B cell (primary cell): ENCODE results near the gene PRSS48. TPM values are rescaled to one million over a fixed set of nuclear protein-coding genes. Genes with fewer than 3 reads are reported as not detected.

Experiments
- ATAC-seq: fragments of 200-7000 bp; cut with Tn5 transposase; one replicate; pipeline ENCODE4 v1.10.0; 2021; ENCODE audit warnings: low read depth, mild to moderate bottlenecking, moderate number of reproducible peaks, moderate library complexity
- CTCF ChIA-PET: fragments of 350-600 bp; sonication (Branson Sonifier 250); formaldehyde crosslinking; loops from one replicate; lab custom pipeline; 2021; ENCODE audit warnings: antibody characterized with exemption, inconsistent platforms; lab: Charles Lee
- POLR2A ChIA-PET: fragments of 350-600 bp; sonication (Branson Sonifier 250); formaldehyde crosslinking; loops from one replicate; lab custom pipeline; 2021; ENCODE audit warnings: antibody characterized with exemption; lab: Charles Lee
- DNase-seq: peaks from one replicate; pipeline ENCODE4 v3.0.0; 2013
- H2AFZ ChIP-seq: 2 replicates; pipeline ENCODE4 v1.6.1; 2012; ENCODE audit warnings: mild to moderate bottlenecking, low read depth, low read length; ENCODE audit not compliant: insufficient read depth, poor library complexity, severe bottlenecking
- H3K27ac ChIP-seq, 2 donors: 1 replicate in 1 of 2; 2 replicates in 1 of 2; pipeline ENCODE4 v1.5.1; 2012 to 2013; ENCODE audit warnings: low read length in 2 of 2, mild to moderate bottlenecking in 2 of 2, moderate library complexity in 1 of 2
- H3K27me3 ChIP-seq, 4 experiments: fragments of 200-600 bp in 1 of 4; sonication (generic) in 1 of 4; replicated peaks in 1 of 4; 1 replicate in 2 of 4; 2 replicates in 2 of 4; pipeline versions ENCODE4 v1.6.1 to v1.7.0; 2013 to 2016; ENCODE audit warnings: low read length in 3 of 4, mild to moderate bottlenecking in 2 of 4, mixed read lengths in 1 of 4, moderate library complexity in 1 of 4; ENCODE audit not compliant: insufficient read depth in 4 of 4, control insufficient read depth in 3 of 4; ENCODE audit errors: control extremely low read depth in 1 of 4
- H3K36me3 ChIP-seq, 2 experiments: replicated peaks in 1 of 2; 1 replicate in 1 of 2; 2 replicates in 1 of 2; pipeline versions ENCODE4 v1.6.1 to v1.7.1; 2013; ENCODE audit warnings: low read length in 1 of 2; ENCODE audit not compliant: insufficient read depth in 2 of 2, control insufficient read depth in 1 of 2; ENCODE audit errors: control extremely low read depth in 1 of 2, extremely low read depth in 1 of 2
- H3K4me1 ChIP-seq, 2 donors: fragments of 200-600 bp in 1 of 2; sonication (generic) in 1 of 2; 1 replicate in 1 of 2; 2 replicates in 1 of 2; pipeline versions ENCODE4 v1.5.1 to v1.6.1; 2013 to 2017; ENCODE audit warnings: low read length in 2 of 2; ENCODE audit not compliant: control insufficient read depth in 2 of 2, insufficient read depth in 2 of 2
- H3K4me2 ChIP-seq: replicated peaks from 2 replicates; pipeline ENCODE3; 2012; ENCODE audit warnings: mild to moderate bottlenecking, low read depth, low read length; ENCODE audit not compliant: poor library complexity, severe bottlenecking
- H3K4me3 ChIP-seq, 5 experiments: fragments of 200-600 bp in 1 of 5; sonication (generic) in 1 of 5; 1 replicate in 3 of 5; 2 replicates in 2 of 5; pipeline versions ENCODE4 v1.5.1 to v1.7.0; 2011 to 2016; ENCODE audit warnings: low read length in 4 of 5, mild to moderate bottlenecking in 4 of 5, low read depth in 2 of 5, control low read depth in 1 of 5, moderate library complexity in 1 of 5; ENCODE audit not compliant: insufficient read depth in 1 of 5; ENCODE audit errors: control extremely low read depth in 1 of 5, extremely low read depth in 1 of 5
- H3K79me2 ChIP-seq: fragments of 200-600 bp; sonication (generic); one replicate; pipeline ENCODE4 v1.6.0; 2016; ENCODE audit warnings: low read length; ENCODE audit not compliant: control insufficient read depth, insufficient read depth
- H3K9ac ChIP-seq: fragments of 200-600 bp; sonication (generic); 2 replicates; pipeline ENCODE4 v1.6.1; 2017; ENCODE audit warnings: mild to moderate bottlenecking, low read length, moderate library complexity
- H3K9me3 ChIP-seq, 3 donors: one replicate each; pipeline versions ENCODE4 v1.6.1 to v1.7.1; 2013; ENCODE audit warnings: low read length in 2 of 3; ENCODE audit not compliant: control insufficient read depth in 2 of 3, insufficient read depth in 1 of 3; ENCODE audit errors: control extremely low read depth in 1 of 3
- H4K20me1 ChIP-seq: 2 replicates; pipeline ENCODE4 v1.6.0; 2012; ENCODE audit warnings: mild to moderate bottlenecking, low read length; ENCODE audit not compliant: insufficient read depth, control insufficient read depth, poor library complexity, severe bottlenecking
- H3K27ac Mint-ChIP-seq: one replicate; pipeline ENCODE4 v1.8.0; 2021; ENCODE audit warnings: mixed read lengths
- H3K27me3 Mint-ChIP-seq: one replicate; pipeline ENCODE4 v1.8.0; 2021; ENCODE audit warnings: mixed read lengths
- H3K4me1 Mint-ChIP-seq: one replicate; pipeline ENCODE4 v1.8.0; 2021; ENCODE audit warnings: mixed read lengths
- H3K4me3 Mint-ChIP-seq: one replicate; pipeline ENCODE4 v1.8.0; 2021; ENCODE audit warnings: mixed read lengths
- H3K9me3 Mint-ChIP-seq: one replicate; pipeline ENCODE4 v1.8.0; 2022; ENCODE audit warnings: mixed read lengths; ENCODE audit not compliant: insufficient read depth
- EZH2 ChIP-seq: IDR thresholded peaks from 2 replicates; pipeline ENCODE4 v1.6.1; 2012; ENCODE audit warnings: borderline replicate concordance, low read depth, mild to moderate bottlenecking, moderate library complexity, low read length; ENCODE audit not compliant: insufficient read depth, poor library complexity, severe bottlenecking
- WGBS: methylation state at CpG from one replicate; pipeline ENCODE4 v1.1.5; 2013; ENCODE audit warnings: missing lambda C conversion rate; ENCODE audit not compliant: insufficient coverage; 5-methylcytosine and 5-hydroxymethylcytosine counted together
- intact Hi-C: fragments of 100-400 bp; cut with micrococcal nuclease; formaldehyde crosslinking; loops from one replicate; pipeline ENCODE4 v1.10.0; 2022
- polyA plus RNA-seq: library from polyadenylated mRNA; depleted of rRNA; stranded (reverse); fragments of >200 nt; gene quantifications from 2 replicates; pipeline ENCODE4 v1.2.3, GENCODE V29; 2012
- total RNA-seq, 2 donors: library from RNA; stranded (reverse); fragments of 120-200 nt in 1 of 2; gene quantifications; 1 replicate in 1 of 2; 2 replicates in 1 of 2; pipeline versions ENCODE4 v1.2.3 to v1.2.4, GENCODE V29; 2013 to 2022
- TF ChIP-seq, protein P1 (sequence below): fragments of 200-600 bp; IDR thresholded peaks from one replicate; pipeline ENCODE4 v1.8.0; 2022; ENCODE audit warnings: antibody characterized with exemption, mild to moderate bottlenecking

The PRSS48 gene
- total and polyA plus RNA-seq, 2 donors (not counting 1 experiment from before 2014, with no cell fraction given), result not detected

DNA sequence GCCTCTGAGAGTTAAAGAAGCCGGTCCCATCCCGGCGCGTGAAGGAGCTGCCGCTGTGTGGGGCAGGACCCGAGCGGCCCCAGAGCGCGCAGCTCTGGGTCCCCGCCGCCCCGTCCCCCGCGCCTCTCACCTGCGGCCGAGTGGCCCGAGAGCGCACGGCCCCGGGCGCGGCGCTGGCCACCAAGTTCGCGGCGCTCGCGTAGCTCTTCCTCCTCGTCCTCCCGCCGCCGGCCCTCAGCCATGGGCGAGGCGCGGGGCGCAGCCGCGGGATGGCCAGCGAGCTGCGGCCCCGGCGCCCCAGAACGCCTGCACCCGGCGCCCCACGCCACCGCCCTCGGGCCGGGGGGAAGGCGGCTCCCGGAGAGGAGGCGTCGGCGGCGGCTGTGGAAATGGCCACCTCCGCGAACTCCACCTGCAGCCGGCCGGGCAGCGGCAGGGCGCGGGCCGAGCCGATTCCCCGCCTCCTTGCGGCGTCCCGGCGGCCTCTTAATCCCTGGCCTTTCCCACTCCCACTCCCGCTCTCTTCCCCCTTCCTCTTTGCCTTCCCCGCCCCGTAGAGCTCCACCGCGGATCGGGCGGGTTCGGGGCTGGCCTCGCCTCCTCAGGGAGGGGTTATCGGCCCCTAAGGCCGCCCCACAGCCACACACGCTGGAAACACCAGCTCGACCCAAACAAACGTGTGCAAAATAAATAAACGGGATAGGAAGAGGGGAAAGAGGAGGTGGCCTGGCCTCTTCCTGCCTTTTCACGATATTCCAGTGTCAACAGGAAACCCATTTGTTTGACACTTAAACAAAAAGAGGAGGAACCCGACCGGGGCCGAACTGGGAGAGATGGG is 48.4 kb downstream of the PRSS48 start, which contains the start of gene SH3D19:
Gene SH3D19, minus strand, starts transcription at position 495 of the 838 bp plus-strand sequence. Its CDS starts 253 bp downstream, at position 242.
- DNase-seq (no peak), ATAC-seq (no peak)
- Histone ChIP-seq H3K4me3 (no peak within 1 kb of the TSS), H3K9me3 (peaks cover 0 to 3% (median 0%) of the 10 kb centered on the region in 3 donors), H3K36me3 (no peaks in the 10 kb centered on the region), H2AFZ (peak within 1 kb of the TSS; percentile 54), H4K20me1 (no peaks in the 10 kb centered on the region), H3K9ac (no peak within 1 kb of the TSS), H3K27me3 (peaks cover 0 to 26% (median 11%) of the 10 kb centered on the region in 4 experiments), H3K4me2 (peak within 1 kb of the TSS; percentile 28), H3K4me1 (no peaks in the 10 kb centered on the region), H3K27ac (no peak within 1 kb of the TSS), H3K79me2 (no peaks in the 10 kb centered on the region)
- intact Hi-C loops, result no loop called here
- Mint-ChIP-seq H3K27me3 (peaks cover 56% of the 10 kb centered on the region), H3K4me1 (peaks cover 11% of the 10 kb centered on the region), H3K9me3 (no peaks in the 10 kb centered on the region), H3K4me3 (peak within 1 kb of the TSS; percentile 41), H3K27ac (no peak within 1 kb of the TSS)
- POLR2A ChIA-PET, result no interaction called here
- CTCF ChIA-PET, result no interaction called here
- WGBS, result 2% methylated on average over 79 of the region's 88 CpGs
- TF ChIP-seq, protein P1, sequence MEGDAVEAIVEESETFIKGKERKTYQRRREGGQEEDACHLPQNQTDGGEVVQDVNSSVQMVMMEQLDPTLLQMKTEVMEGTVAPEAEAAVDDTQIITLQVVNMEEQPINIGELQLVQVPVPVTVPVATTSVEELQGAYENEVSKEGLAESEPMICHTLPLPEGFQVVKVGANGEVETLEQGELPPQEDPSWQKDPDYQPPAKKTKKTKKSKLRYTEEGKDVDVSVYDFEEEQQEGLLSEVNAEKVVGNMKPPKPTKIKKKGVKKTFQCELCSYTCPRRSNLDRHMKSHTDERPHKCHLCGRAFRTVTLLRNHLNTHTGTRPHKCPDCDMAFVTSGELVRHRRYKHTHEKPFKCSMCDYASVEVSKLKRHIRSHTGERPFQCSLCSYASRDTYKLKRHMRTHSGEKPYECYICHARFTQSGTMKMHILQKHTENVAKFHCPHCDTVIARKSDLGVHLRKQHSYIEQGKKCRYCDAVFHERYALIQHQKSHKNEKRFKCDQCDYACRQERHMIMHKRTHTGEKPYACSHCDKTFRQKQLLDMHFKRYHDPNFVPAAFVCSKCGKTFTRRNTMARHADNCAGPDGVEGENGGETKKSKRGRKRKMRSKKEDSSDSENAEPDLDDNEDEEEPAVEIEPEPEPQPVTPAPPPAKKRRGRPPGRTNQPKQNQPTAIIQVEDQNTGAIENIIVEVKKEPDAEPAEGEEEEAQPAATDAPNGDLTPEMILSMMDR, result no peak
- no peak for TF ChIP-seq EZH2

DNA sequence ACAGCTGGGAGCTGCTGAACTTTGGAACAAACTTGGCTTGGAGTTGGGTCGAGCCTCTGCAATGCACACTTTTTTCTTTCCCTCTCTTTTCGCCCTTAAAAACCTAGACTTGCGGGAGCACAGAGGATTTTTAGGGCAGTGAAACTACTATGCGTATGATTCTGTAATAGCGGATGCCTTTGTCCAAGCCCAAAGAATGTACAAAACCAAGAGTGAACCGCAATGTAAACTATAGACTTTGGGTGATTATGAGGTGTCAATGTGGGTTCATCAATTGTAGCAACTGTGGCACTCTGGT is 48.9 kb downstream of the PRSS48 start:
- Histone ChIP-seq H3K9ac (no peak overlapping the region), H3K4me3 (no peak overlapping the region), H4K20me1 (no peaks in the 10 kb centered on the region), H3K27me3 (peaks cover 0 to 26% (median 11%) of the 10 kb centered on the region in 4 experiments), H3K4me1 (no peaks in the 10 kb centered on the region), H2AFZ (peak overlapping the region; percentile 54), H3K27ac (no peak overlapping the region), H3K4me2 (no peak overlapping the region), H3K9me3 (peaks cover 0 to 3% (median 0%) of the 10 kb centered on the region in 3 donors), H3K36me3 (no peaks in the 10 kb centered on the region), H3K79me2 (no peaks in the 10 kb centered on the region)
- peaks cover 3% of the 10 kb centered on the region for H3K9me3 Mint-ChIP-seq
- H3K27ac Mint-ChIP-seq, result no peak overlapping the region
- H3K4me1 Mint-ChIP-seq, result peaks cover 11% of the 10 kb centered on the region
- ATAC-seq (no peak), DNase-seq (no peak)
- peaks cover 55% of the 10 kb centered on the region for H3K27me3 Mint-ChIP-seq
- CTCF ChIA-PET, result no interaction called here
- POLR2A ChIA-PET, result no interaction called here
- peak overlapping the region; percentile 32 for H3K4me3 Mint-ChIP-seq
- intact Hi-C loops, result no loop called here
- 75% methylated on average over 5 of the region's 6 CpGs for WGBS
- TF ChIP-seq, protein P1, result no peak
- no peak for TF ChIP-seq EZH2
